ENCODE results near the gene SAMD7.
A peak's percentile ranks its signal among the peaks of the same experiment; 100 is the strongest.

SAMD7 gene

DNA sequence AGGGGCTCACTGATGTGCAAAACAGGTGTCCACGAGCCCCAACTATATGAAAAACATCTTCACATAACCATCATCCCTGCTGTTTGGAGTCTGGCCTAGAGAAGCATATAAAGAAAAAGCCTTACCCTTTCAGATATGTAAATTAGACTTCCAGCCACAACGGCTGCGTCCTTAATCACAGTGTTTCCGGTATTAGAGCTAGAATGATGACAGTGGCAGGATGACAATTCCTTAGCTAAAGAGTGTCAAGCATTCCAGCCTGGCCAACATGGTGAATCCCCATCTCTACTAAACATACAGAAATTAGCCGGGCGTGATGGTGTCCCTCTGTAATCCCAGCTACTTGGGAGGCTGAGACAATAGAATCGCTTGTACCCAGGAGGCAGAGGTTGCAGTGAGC is 19.5 kb upstream of the SAMD7 start:
- H3K4me3 ChIP-seq (replicated peaks; ENCODE audit: low read depth, low read length), result no peak overlapping the region
- no peak for DNase-seq (ENCODE audit: low read depth)
- TF ChIP-seq, protein P1, sequence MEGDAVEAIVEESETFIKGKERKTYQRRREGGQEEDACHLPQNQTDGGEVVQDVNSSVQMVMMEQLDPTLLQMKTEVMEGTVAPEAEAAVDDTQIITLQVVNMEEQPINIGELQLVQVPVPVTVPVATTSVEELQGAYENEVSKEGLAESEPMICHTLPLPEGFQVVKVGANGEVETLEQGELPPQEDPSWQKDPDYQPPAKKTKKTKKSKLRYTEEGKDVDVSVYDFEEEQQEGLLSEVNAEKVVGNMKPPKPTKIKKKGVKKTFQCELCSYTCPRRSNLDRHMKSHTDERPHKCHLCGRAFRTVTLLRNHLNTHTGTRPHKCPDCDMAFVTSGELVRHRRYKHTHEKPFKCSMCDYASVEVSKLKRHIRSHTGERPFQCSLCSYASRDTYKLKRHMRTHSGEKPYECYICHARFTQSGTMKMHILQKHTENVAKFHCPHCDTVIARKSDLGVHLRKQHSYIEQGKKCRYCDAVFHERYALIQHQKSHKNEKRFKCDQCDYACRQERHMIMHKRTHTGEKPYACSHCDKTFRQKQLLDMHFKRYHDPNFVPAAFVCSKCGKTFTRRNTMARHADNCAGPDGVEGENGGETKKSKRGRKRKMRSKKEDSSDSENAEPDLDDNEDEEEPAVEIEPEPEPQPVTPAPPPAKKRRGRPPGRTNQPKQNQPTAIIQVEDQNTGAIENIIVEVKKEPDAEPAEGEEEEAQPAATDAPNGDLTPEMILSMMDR (IDR thresholded peaks at IDR 0.05; ENCODE audit: low read length, missing control alignments), result no peak

GRCh38 chr3:169894110-169894509 is 17.3 kb upstream of the SAMD7 start:
- DNase-seq (ENCODE audit: low read depth), result peak; percentile 31
- TF ChIP-seq, protein P1 (IDR thresholded peaks at IDR 0.05; ENCODE audit: low read length, missing control alignments), result no peak
- no peak overlapping the region for H3K4me3 ChIP-seq (replicated peaks; ENCODE audit: low read depth, low read length)

GRCh38 chr3:169895072-169895471 is 16.3 kb upstream of the SAMD7 start:
- H3K4me3 ChIP-seq (replicated peaks; ENCODE audit: low read depth, low read length), result no peak overlapping the region
- DNase-seq (ENCODE audit: low read depth), result no peak
- TF ChIP-seq, protein P1 (IDR thresholded peaks at IDR 0.05; ENCODE audit: low read length, missing control alignments), result no peak

GRCh38 chr3:169897284-169897683 is 14.1 kb upstream of the SAMD7 start:
- TF ChIP-seq, protein P1 (IDR thresholded peaks at IDR 0.05; ENCODE audit: low read length, missing control alignments), result no peak

DNA sequence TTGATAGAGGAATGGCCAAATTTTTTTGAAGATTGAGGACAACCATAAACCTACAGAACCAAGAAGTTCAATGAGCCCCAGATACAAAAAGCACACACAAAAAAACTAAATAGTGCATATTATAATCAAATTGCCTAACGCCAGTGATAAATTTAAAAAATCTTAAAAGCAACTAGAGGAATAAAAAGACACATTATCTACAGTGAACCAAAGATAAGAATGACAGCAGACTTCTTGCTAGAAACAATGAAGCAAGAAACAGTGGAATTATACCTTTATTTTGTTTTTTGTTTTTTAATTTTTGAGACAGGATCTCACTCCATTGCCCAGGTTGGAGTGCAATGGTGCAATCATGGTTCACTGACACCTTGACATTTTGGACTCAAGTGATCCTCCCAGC is 9.9 kb upstream of the SAMD7 start:
- TF ChIP-seq, protein P1 (IDR thresholded peaks at IDR 0.05; ENCODE audit: low read length, missing control alignments), result no peak
- DNase-seq (ENCODE audit: low read depth), result no peak
- H3K4me3 ChIP-seq (replicated peaks; ENCODE audit: low read depth, low read length), result no peak overlapping the region

More at GRCh38 chr3:169897284-169897683, 14.1 kb upstream of the SAMD7 start:
- no peak overlapping the region for H3K4me3 ChIP-seq (replicated peaks; ENCODE audit: low read depth, low read length)
- DNase-seq (ENCODE audit: low read depth), result no peak

DNA sequence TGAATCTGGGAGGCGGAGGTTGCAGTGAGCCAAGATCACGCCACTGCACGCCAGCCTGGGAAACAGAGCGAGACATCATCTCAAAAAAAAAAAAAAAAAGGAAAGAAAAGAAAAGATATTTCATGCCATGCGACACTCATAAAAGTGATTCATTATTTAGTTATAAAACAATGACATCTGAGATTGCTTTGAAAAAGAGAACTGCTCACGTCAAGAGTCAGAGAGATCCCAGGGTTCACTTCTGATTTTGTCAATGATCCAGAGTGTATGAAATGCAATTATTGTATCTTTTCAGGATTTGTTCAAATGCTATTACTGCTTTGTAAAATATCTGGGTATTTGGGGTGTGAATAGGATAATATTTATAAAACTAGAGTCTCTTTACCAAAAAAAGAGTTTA is 6.0 kb upstream of the SAMD7 start:
- DNase-seq (ENCODE audit: low read depth), result no peak
- TF ChIP-seq, protein P1 (IDR thresholded peaks at IDR 0.05; ENCODE audit: low read length, missing control alignments), result no peak
- H3K4me3 ChIP-seq (replicated peaks; ENCODE audit: low read depth, low read length), result no peak overlapping the region

GRCh38 chr3:169907476-169907875 is 3.9 kb upstream of the SAMD7 start:
- DNase-seq (ENCODE audit: low read depth), result no peak
- H3K4me3 ChIP-seq (replicated peaks; ENCODE audit: low read depth, low read length), result no peak overlapping the region
- TF ChIP-seq, protein P1 (IDR thresholded peaks at IDR 0.05; ENCODE audit: low read length, missing control alignments), result no peak

All from fibroblast of pulmonary artery (primary cell).